HG03196 (cell line): ENCODE data around the gene DLEC1.
"Not testable (repeated sequence)": the region's sequence is repeated elsewhere in the genome, so short reads cannot be mapped to it uniquely, and the experiment has no call there.

Experiments used
- ATAC-seq: cut with Tn5 transposase; IDR thresholded peaks from one replicate; pipeline ENCODE4 v1.9.1; 2021; ENCODE audit not compliant: unreplicated experiment

The DLEC1 gene

GRCh38 chr3:38152609-38153008 is 113.6 kb downstream of the DLEC1 start:
- no peak for ATAC-seq

GRCh38 chr3:38153221-38153620 is 114.2 kb downstream of the DLEC1 start:
- ATAC-seq = no peak

- no peak for ATAC-seq
Measured at GRCh38 chr3:38154033-38154494, 115.1 kb downstream of the DLEC1 start.

GRCh38 chr3:38154625-38155255 is 115.7 kb downstream of the DLEC1 start:
- no peak for ATAC-seq

- no peak for ATAC-seq
Measured at GRCh38 chr3:38155825-38156224, 116.8 kb downstream of the DLEC1 start.

- ATAC-seq = no peak
Measured at GRCh38 chr3:38157117-38157516, 118.1 kb downstream of the DLEC1 start.

GRCh38 chr3:38157595-38157994 is 118.6 kb downstream of the DLEC1 start:
- no peak for ATAC-seq

- no peak for ATAC-seq
Measured at GRCh38 chr3:38158472-38158871, 119.5 kb downstream of the DLEC1 start.

GRCh38 chr3:38160704-38161103 is 121.7 kb downstream of the DLEC1 start:
- not testable (repeated sequence) for ATAC-seq

- no peak for ATAC-seq
Measured at GRCh38 chr3:38163117-38163840, 124.3 kb downstream of the DLEC1 start.

- ATAC-seq = no peak
Measured at GRCh38 chr3:38163841-38164642, 125.0 kb downstream of the DLEC1 start.

GRCh38 chr3:38164643-38164951 is 125.6 kb downstream of the DLEC1 start:
- no peak for ATAC-seq

- ATAC-seq = peak; percentile 92
Measured at GRCh38 chr3:38164952-38165721, 126.1 kb downstream of the DLEC1 start, which contains the start of gene OXSR1. TSS of gene OXSR1 (plus strand) at chr3:38165537. CDS start at chr3:38165877, 340 bp downstream.

- ATAC-seq = no peak
Measured at GRCh38 chr3:38165722-38166387, 126.8 kb downstream of the DLEC1 start.

GRCh38 chr3:38167591-38167990 is 128.6 kb downstream of the DLEC1 start:
- no peak for ATAC-seq

GRCh38 chr3:38168151-38169026 is 129.4 kb downstream of the DLEC1 start:
- no peak for ATAC-seq

GRCh38 chr3:38169027-38169317 is 130.0 kb downstream of the DLEC1 start:
- ATAC-seq = no peak

- no peak for ATAC-seq
Measured at GRCh38 chr3:38170722-38171121, 131.7 kb downstream of the DLEC1 start.

- ATAC-seq = no peak
Measured at GRCh38 chr3:38171622-38172021, 132.6 kb downstream of the DLEC1 start.
